ENCODE measurements around the gene SELENOW. TPM values are rescaled to one million over a fixed set of nuclear protein-coding genes. Genes with fewer than 3 reads are reported as not detected.
A peak's percentile ranks its signal among the peaks of the same experiment; 100 is the strongest.

Gene SELENOW
- polyA plus RNA-seq, 3 donors, result 103 to 204 (median 171) TPM

DNA sequence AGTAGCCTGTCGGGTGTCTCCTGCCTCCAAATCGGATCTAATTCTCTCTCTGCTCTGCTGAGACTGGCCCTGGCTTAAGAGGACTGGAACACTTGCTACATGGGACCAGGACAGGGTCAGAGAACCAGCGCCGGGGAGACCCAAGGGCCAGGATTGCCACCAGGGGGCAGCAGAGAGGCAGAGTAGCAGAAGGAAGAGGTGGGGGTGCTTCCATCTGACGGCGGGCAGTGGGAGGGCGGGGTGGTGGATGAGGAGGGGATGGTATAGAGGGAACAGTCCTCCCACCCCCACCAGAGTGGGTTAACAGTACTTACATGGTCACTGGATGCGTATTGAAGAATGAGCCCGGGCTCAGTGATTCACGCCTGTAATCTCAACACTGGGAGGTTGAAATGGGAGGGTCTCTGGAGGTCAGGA is 11.9 kb downstream of the SELENOW start:
- no peak overlapping the region for H3K9ac ChIP-seq (ENCODE audit: insufficient read depth, low read length, poor library complexity, severe bottlenecking)
- no peaks in the 10 kb centered on the region for H3K27me3 ChIP-seq (ENCODE audit: control insufficient read depth in 2 of 2, insufficient read depth in 2 of 2, low read length in 2 of 2)
- no peaks in the 10 kb centered on the region for H3K79me2 ChIP-seq (ENCODE audit: insufficient read depth, low read length)
- Mint-ChIP-seq H3K9me3 (peaks cover 0 to 9% (median 7%) of the 10 kb centered on the region in 7 donors), H3K4me1 (peaks cover 1% of the 10 kb centered on the region), H3K27ac (no peak overlapping the region), H3K4me3 (no peak overlapping the region), H3K36me3 (peaks cover 4 to 12% of the 10 kb centered on the region in 2 donors), H3K27me3 (ENCODE audit: low read depth in 3 of 3) (peaks cover 4 to 11% (median 4%) of the 10 kb centered on the region in 3 donors)
- H3K4me1 ChIP-seq (ENCODE audit: control insufficient read depth in 1 of 2, insufficient read depth in 2 of 2, low read length in 2 of 2), result no peaks in the 10 kb centered on the region
- no peaks in the 10 kb centered on the region for H4K20me1 ChIP-seq (ENCODE audit: insufficient read depth, low read length)
- H3K4me3 ChIP-seq (replicated peaks in 1 of 3; ENCODE audit: low read depth in 2 of 3, low read length in 3 of 3), result no peak overlapping the region
- no peak overlapping the region for H3K4me2 ChIP-seq (replicated peaks; ENCODE audit: extremely low read depth, low read length, poor library complexity, severe bottlenecking)
- H3K9me3 ChIP-seq (replicated peaks in 1 of 2; ENCODE audit: control insufficient read depth in 1 of 2, insufficient read depth in 1 of 2, low read length in 2 of 2), result no peaks in the 10 kb centered on the region
- WGBS (ENCODE audit: insufficient coverage), result 33% methylated on average over 3 of the region's 10 CpGs
- intact Hi-C loops (cut with micrococcal nuclease), result no loop called here
- DNase-seq, result peak; percentile 55 to 72 (median 59)
- H3K36me3 ChIP-seq (replicated peaks in 1 of 2; ENCODE audit: control insufficient read depth in 1 of 2, insufficient read depth in 2 of 2, low read length in 2 of 2), result peaks cover 2 to 8% of the 10 kb centered on the region in 2 donors
- no peak overlapping the region for H3K27ac ChIP-seq (ENCODE audit: low read depth in 1 of 2, low read length in 2 of 2)
- peak; percentile 88 for TF ChIP-seq CTCF (IDR thresholded peaks at IDR 0.05)
- H2AFZ ChIP-seq (ENCODE audit: insufficient read depth, low read depth, low read length, poor library complexity, severe bottlenecking), result no peak overlapping the region

DNA sequence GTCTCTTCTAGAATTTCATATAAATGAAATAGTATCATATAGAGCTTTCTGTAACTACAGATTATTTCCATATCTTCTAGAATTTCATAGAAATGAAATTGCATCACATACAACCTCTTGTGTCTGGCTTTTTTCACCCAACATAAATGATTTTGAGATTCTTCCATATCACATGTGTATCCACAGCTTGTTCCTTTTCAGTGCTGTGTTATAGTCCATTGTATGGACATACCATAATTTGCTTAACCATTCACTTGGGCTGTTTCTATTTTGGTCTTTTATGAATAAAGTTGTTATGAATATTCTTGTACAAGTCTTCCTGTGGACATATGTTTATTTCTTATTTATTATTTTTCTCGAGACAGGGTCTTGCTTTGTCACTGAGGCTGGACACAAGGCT is 14.1 kb downstream of the SELENOW start:
- peaks cover 1% of the 10 kb centered on the region for H3K4me1 Mint-ChIP-seq

More for the DNA sequence above, 14.1 kb downstream of the SELENOW start:
- intact Hi-C loops (cut with micrococcal nuclease), result no loop called here
- no peak overlapping the region for H2AFZ ChIP-seq (ENCODE audit: insufficient read depth, low read depth, low read length, poor library complexity, severe bottlenecking)
- no peak for DNase-seq
- no peak overlapping the region for H3K4me2 ChIP-seq (replicated peaks; ENCODE audit: extremely low read depth, low read length, poor library complexity, severe bottlenecking)
- no peak overlapping the region for H3K27ac ChIP-seq (ENCODE audit: low read depth in 1 of 2, low read length in 2 of 2)
- no peaks in the 10 kb centered on the region for H3K4me1 ChIP-seq (ENCODE audit: control insufficient read depth in 1 of 2, insufficient read depth in 2 of 2, low read length in 2 of 2)
- no peaks in the 10 kb centered on the region for H3K27me3 ChIP-seq (ENCODE audit: control insufficient read depth in 2 of 2, insufficient read depth in 2 of 2, low read length in 2 of 2)
- H3K9ac ChIP-seq (ENCODE audit: insufficient read depth, low read length, poor library complexity, severe bottlenecking), result no peak overlapping the region
- TF ChIP-seq CTCF (IDR thresholded peaks at IDR 0.05), result no peak
- H3K36me3 Mint-ChIP-seq, result no peaks in the 10 kb centered on the region
- WGBS (ENCODE audit: insufficient coverage), result no CpG with 5 or more reads among the region's 1 CpG
- no peak overlapping the region for H3K4me3 ChIP-seq (replicated peaks in 1 of 3; ENCODE audit: low read depth in 2 of 3, low read length in 3 of 3)
- no peak overlapping the region for H3K27ac Mint-ChIP-seq
- H3K79me2 ChIP-seq (ENCODE audit: insufficient read depth, low read length), result no peaks in the 10 kb centered on the region
- H3K27me3 Mint-ChIP-seq (ENCODE audit: low read depth in 3 of 3), result peaks cover 4 to 11% (median 9%) of the 10 kb centered on the region in 3 donors
- H3K4me3 Mint-ChIP-seq, result no peak overlapping the region
- peaks cover 0 to 9% (median 7%) of the 10 kb centered on the region in 7 donors for H3K9me3 Mint-ChIP-seq
- H3K36me3 ChIP-seq (replicated peaks in 1 of 2; ENCODE audit: control insufficient read depth in 1 of 2, insufficient read depth in 2 of 2, low read length in 2 of 2), result no peaks in the 10 kb centered on the region
- H3K9me3 ChIP-seq (replicated peaks in 1 of 2; ENCODE audit: control insufficient read depth in 1 of 2, insufficient read depth in 1 of 2, low read length in 2 of 2), result no peaks in the 10 kb centered on the region
- no peaks in the 10 kb centered on the region for H4K20me1 ChIP-seq (ENCODE audit: insufficient read depth, low read length)
